Liver (tissue), 3 donors: ENCODE data around the gene CDIPT.

Experiments used
- CTCF ChIP-seq: fragments of 150-350 bp; IDR thresholded peaks from 2 replicates; pipeline ENCODE4 v1.5.1; 2017; ENCODE audit warnings: improper control_type of control experiment, low read depth, low read length; ENCODE audit not compliant: missing input control
- FOXA1 ChIP-seq: IDR thresholded peaks from 2 replicates; pipeline ENCODE4 v1.6.1; 2016; ENCODE audit warnings: antibody characterized with exemption
- GABPA ChIP-seq, 2 donors: IDR thresholded peaks in 1 of 2; conservative IDR thresholded peaks in 1 of 2; 2 replicates each; pipeline ENCODE4 v1.6.1; 2016; ENCODE audit warnings: antibody characterized with exemption in 2 of 2, mild to moderate bottlenecking in 1 of 2, moderate library complexity in 1 of 2
- JUND ChIP-seq, 2 donors: IDR thresholded peaks; 2 replicates each; pipeline ENCODE4 v1.6.1; 2016; ENCODE audit warnings: antibody characterized with exemption in 2 of 2
- NR2F2 ChIP-seq: IDR thresholded peaks from 2 replicates; pipeline ENCODE4 v1.6.1; 2016; ENCODE audit warnings: antibody characterized with exemption
- RAD21 ChIP-seq, 2 donors: IDR thresholded peaks; 2 replicates each; pipeline ENCODE4 v1.6.1; 2016; ENCODE audit warnings: antibody characterized with exemption in 2 of 2, mild to moderate bottlenecking in 2 of 2
- REST ChIP-seq: IDR thresholded peaks from 2 replicates; pipeline ENCODE4 v1.6.1; 2016; ENCODE audit warnings: antibody characterized with exemption, mild to moderate bottlenecking
- RXRA ChIP-seq, 2 donors: IDR thresholded peaks; 2 replicates each; pipeline ENCODE4 v1.6.1; 2017 to 2018; ENCODE audit warnings: antibody characterized with exemption in 2 of 2, mild to moderate bottlenecking in 1 of 2
- SP1 ChIP-seq: IDR thresholded peaks from 2 replicates; pipeline ENCODE4 v1.6.1; 2018; ENCODE audit warnings: antibody characterized with exemption, mild to moderate bottlenecking
- TAF1 ChIP-seq: conservative IDR thresholded peaks from 2 replicates; pipeline ENCODE4 v1.6.1; 2016; ENCODE audit warnings: antibody characterized with exemption, mild to moderate bottlenecking
- YY1 ChIP-seq: IDR thresholded peaks from 2 replicates; pipeline ENCODE4 v1.6.1; 2016; ENCODE audit warnings: antibody characterized with exemption, mild to moderate bottlenecking
- ZBTB33 ChIP-seq: IDR thresholded peaks from 2 replicates; pipeline ENCODE4 v1.6.1; 2016; ENCODE audit warnings: antibody characterized with exemption
- TF ChIP-seq, protein P1 (sequence below): IDR thresholded peaks from 2 replicates; pipeline ENCODE4 v1.6.1; 2016; ENCODE audit warnings: antibody characterized with exemption
- TF ChIP-seq, protein P2 (sequence below): IDR thresholded peaks from 2 replicates; pipeline ENCODE4 v1.6.1; 2016; ENCODE audit warnings: antibody characterized with exemption
- donor health status: healthy.
- donor health status: healthy.

- no peak for TF ChIP-seq CTCF
- TF ChIP-seq RXRA (IDR thresholded peaks at IDR 0.05) = no peak
- TF ChIP-seq REST = no peak
- TF ChIP-seq TAF1 = no peak
- TF ChIP-seq SP1 = no peak
- no peak for TF ChIP-seq RAD21 (IDR thresholded peaks at IDR 0.05)
- no peak for TF ChIP-seq ZBTB33
- no peak for TF ChIP-seq NR2F2
- no peak for TF ChIP-seq GABPA (IDR thresholded peaks at IDR 0.05 in 1 of 2, conservative IDR thresholded peaks at IDR 0.05 in 1 of 2)
- TF ChIP-seq JUND (IDR thresholded peaks at IDR 0.05) = no peak
- TF ChIP-seq, protein P1, sequence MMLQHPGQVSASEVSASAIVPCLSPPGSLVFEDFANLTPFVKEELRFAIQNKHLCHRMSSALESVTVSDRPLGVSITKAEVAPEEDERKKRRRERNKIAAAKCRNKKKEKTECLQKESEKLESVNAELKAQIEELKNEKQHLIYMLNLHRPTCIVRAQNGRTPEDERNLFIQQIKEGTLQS = no peak
- TF ChIP-seq, protein P2, sequence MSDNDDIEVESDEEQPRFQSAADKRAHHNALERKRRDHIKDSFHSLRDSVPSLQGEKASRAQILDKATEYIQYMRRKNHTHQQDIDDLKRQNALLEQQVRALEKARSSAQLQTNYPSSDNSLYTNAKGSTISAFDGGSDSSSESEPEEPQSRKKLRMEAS = no peak
- no peak for TF ChIP-seq YY1
- TF ChIP-seq FOXA1 = no peak
These were observed 1.2 kb upstream of the CDIPT start for GRCh38 chr16:29864205-29864604.
